NT2/D1 (cell line): Measurements from ENCODE around the gene PLD5.

Experiments
- SUZ12 ChIP-seq: IDR thresholded peaks from 2 replicates; pipeline ENCODE4 v1.6.1; 2011; ENCODE audit not compliant: insufficient read length, insufficient read depth; ENCODE audit errors: extremely low read depth
- YY1 ChIP-seq: IDR thresholded peaks from 2 replicates; pipeline ENCODE4 v1.6.1; 2011; ENCODE audit not compliant: insufficient read length, insufficient read depth
- ZNF274 ChIP-seq: IDR thresholded peaks from 2 replicates; pipeline ENCODE4 v1.6.1; 2011; ENCODE audit warnings: mild to moderate bottlenecking, low read depth, low read length

DNA sequence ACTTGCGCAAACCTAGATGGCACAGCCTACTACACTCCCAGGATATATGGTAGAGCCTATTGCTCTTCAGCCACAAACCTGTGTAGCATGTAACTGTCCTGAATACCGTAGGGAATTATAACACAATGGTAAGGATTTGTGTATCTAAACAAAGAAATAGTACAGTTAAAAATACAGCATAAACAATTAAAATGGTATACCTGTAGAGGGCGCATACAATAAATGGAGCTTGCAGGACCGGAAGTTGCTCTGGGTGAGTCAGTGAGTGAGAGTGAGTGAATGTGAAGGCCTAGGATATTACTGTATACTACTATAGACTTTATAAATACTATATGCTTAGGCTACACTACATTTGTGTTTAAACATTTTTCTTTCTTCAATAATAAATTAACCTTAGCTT, 99.3 kb downstream of the PLD5 start:
- no peak for TF ChIP-seq YY1
- no peak for TF ChIP-seq ZNF274
- TF ChIP-seq SUZ12: no peak
